GM21723 (cell line): ENCODE results near the gene SPC24.

ENCODE experiments used
- ATAC-seq: cut with Tn5 transposase; IDR thresholded peaks from one replicate; pipeline ENCODE4 v1.9.1; 2021; ENCODE audit warnings: mild to moderate bottlenecking, moderate library complexity; ENCODE audit not compliant: unreplicated experiment

Gene SPC24

GRCh38 chr19:11155373-11156120 is at the start of gene SPC24:
Gene SPC24, minus strand, starts transcription at chr19:11155782. Its CDS starts 6 bp downstream, at chr19:11155776.
- peak; percentile 96 for ATAC-seq

GRCh38 chr19:11204943-11205349 is 49.4 kb upstream of the SPC24 start:
- ATAC-seq = no peak

- no peak for ATAC-seq
Observed at GRCh38 chr19:11204076-11204602, 48.6 kb upstream of the SPC24 start.

- no peak for ATAC-seq
Observed at GRCh38 chr19:11203194-11204075, 47.9 kb upstream of the SPC24 start.

- ATAC-seq = no peak
Observed at GRCh38 chr19:11202488-11203193, 47.1 kb upstream of the SPC24 start.

GRCh38 chr19:11201791-11202190 is 46.2 kb upstream of the SPC24 start:
- no peak for ATAC-seq

- no peak for ATAC-seq
Observed at GRCh38 chr19:11200931-11201330, 45.3 kb upstream of the SPC24 start.

GRCh38 chr19:11200015-11200574 is 44.5 kb upstream of the SPC24 start:
- no peak for ATAC-seq

- no peak for ATAC-seq
Observed at GRCh38 chr19:11199517-11199916, 43.9 kb upstream of the SPC24 start.

GRCh38 chr19:11198769-11199424 is 43.3 kb upstream of the SPC24 start:
- no peak for ATAC-seq

GRCh38 chr19:11198175-11198534 is 42.6 kb upstream of the SPC24 start:
- ATAC-seq = no peak

- peak; percentile 77 for ATAC-seq
Observed at GRCh38 chr19:11197291-11198174, 42.0 kb upstream of the SPC24 start, which contains the start of gene KANK2. Gene KANK2, minus strand, starts transcription at chr19:11197545. Its CDS starts 3,034 bp downstream, at chr19:11194511.

GRCh38 chr19:11196406-11197287 is 41.1 kb upstream of the SPC24 start:
- ATAC-seq = no peak

GRCh38 chr19:11195681-11196080 is 40.1 kb upstream of the SPC24 start:
- no peak for ATAC-seq

- no peak for ATAC-seq
Observed at GRCh38 chr19:11194656-11195558, 39.3 kb upstream of the SPC24 start.

GRCh38 chr19:11194173-11194572 is 38.6 kb upstream of the SPC24 start:
- no peak for ATAC-seq
